Fibroblast of skin of right quadriceps (primary cell): ENCODE measurements around the gene HIBCH.
"Not testable (repeated sequence)": the region's sequence is repeated elsewhere in the genome, so short reads cannot be mapped to it uniquely, and the experiment has no call there.

Source experiments
- DNase-seq: peaks from one replicate; pipeline ENCODE4 v3.0.0-alpha.2; 2013

Gene HIBCH

GRCh38 chr2:190184460-190184859, 135.2 kb downstream of the HIBCH start:
- no peak for DNase-seq

GRCh38 chr2:190183539-190183938, 136.1 kb downstream of the HIBCH start:
- no peak for DNase-seq

- DNase-seq: no peak
Measured at GRCh38 chr2:190182071-190182524, 137.5 kb downstream of the HIBCH start.

GRCh38 chr2:190181123-190181669, 138.4 kb downstream of the HIBCH start:
- no peak for DNase-seq

- no peak for DNase-seq
Measured at GRCh38 chr2:190180313-190181122, 139.1 kb downstream of the HIBCH start.

GRCh38 chr2:190179754-190180312, 139.8 kb downstream of the HIBCH start:
- DNase-seq: no peak

- DNase-seq: no peak
Measured at GRCh38 chr2:190178066-190178722, 141.4 kb downstream of the HIBCH start.

GRCh38 chr2:190177249-190178040, 142.2 kb downstream of the HIBCH start:
- no peak for DNase-seq

- DNase-seq: no peak
Measured at GRCh38 chr2:190173392-190173791, 146.2 kb downstream of the HIBCH start.

- DNase-seq: no peak
Measured at GRCh38 chr2:190170673-190171072, 149.0 kb downstream of the HIBCH start.

- DNase-seq: no peak
Measured at GRCh38 chr2:190169221-190170072, 150.2 kb downstream of the HIBCH start.

GRCh38 chr2:190167702-190168101, 151.9 kb downstream of the HIBCH start:
- DNase-seq: no peak

GRCh38 chr2:190165491-190165890, 154.1 kb downstream of the HIBCH start:
- no peak for DNase-seq

- no peak for DNase-seq
Measured at GRCh38 chr2:190162851-190163250, 156.8 kb downstream of the HIBCH start.

GRCh38 chr2:190159453-190159852, 160.2 kb downstream of the HIBCH start:
- peak; percentile 59 for DNase-seq

- DNase-seq: no peak
Measured at GRCh38 chr2:190158798-190159434, 160.7 kb downstream of the HIBCH start.

GRCh38 chr2:190157613-190158528, 161.8 kb downstream of the HIBCH start:
- DNase-seq: not testable (repeated sequence)

- DNase-seq: no peak
Measured at GRCh38 chr2:190156530-190157212, 163.0 kb downstream of the HIBCH start.
